ENCODE data around the gene GPR107.

- TF ChIP-seq ZNF274 (IDR thresholded peaks at IDR 0.05; ENCODE audit: low read depth, low read length): no peak
- no peak for TF ChIP-seq SUZ12 (IDR thresholded peaks at IDR 0.05; ENCODE audit: extremely low read depth, insufficient read depth, insufficient read length)
- TF ChIP-seq YY1 (IDR thresholded peaks at IDR 0.05; ENCODE audit: insufficient read depth, insufficient read length): no peak
These were observed 19.7 kb downstream of the GPR107 start for GRCh38 chr9:130073373-130073772.

All from NT2/D1 (cell line).